Measurements from ENCODE around the gene SSBP1. TPM values are rescaled to one million over a fixed set of nuclear protein-coding genes. Genes with fewer than 3 reads are reported as not detected.

SSBP1 gene
- total RNA-seq, 2 experiments from 2014 or later: 108 to 116 TPM

DNA sequence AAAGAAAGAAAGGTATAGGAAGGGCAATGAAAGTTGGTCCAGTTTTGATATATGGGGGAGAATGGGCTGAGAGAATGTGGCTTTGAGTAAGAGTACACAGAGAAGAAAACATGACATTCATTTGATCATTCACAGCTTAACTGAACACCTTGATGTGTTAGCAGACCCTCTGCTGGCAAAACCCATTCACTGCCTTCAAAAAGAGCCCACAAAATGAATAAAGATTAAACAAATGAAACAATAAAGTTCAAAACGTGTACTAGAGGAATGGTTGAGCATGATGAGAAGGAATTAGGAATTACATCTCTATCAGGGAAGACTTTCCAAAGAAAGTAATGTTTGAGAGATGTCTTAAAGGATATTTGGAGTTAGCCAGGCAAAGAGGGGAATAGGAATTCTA is 27.9 kb upstream of the SSBP1 start:
- no peaks in the 10 kb centered on the region for H3K9me3 Mint-ChIP-seq
- H3K27ac Mint-ChIP-seq: no peak overlapping the region
- Histone ChIP-seq H3K27ac (ENCODE audit: low read depth in 1 of 2, low read length in 2 of 2) (no peak overlapping the region), H3K4me1 (ENCODE audit: insufficient read depth, low read length) (no peaks in the 10 kb centered on the region), H3K4me3 (ENCODE audit: low read length) (no peak overlapping the region), H3K9me3 (ENCODE audit: control insufficient read depth in 1 of 2, insufficient read depth in 1 of 2, low read length in 2 of 2) (no peaks in the 10 kb centered on the region), H3K36me3 (ENCODE audit: insufficient read depth, low read length) (no peaks in the 10 kb centered on the region), H3K27me3 (ENCODE audit: control insufficient read depth in 1 of 2, insufficient read depth in 2 of 2, low read length in 2 of 2) (no peaks in the 10 kb centered on the region)
- H3K4me1 Mint-ChIP-seq (ENCODE audit: low read depth): no peaks in the 10 kb centered on the region
- no peaks in the 10 kb centered on the region for H3K36me3 Mint-ChIP-seq (ENCODE audit: low read depth)
- CTCF ChIA-PET: interaction anchor here (1.0 to 2.1 kb wide), 4 partner anchors 10 to 56 kb away, joined by 3 to 9 read pairs (median 6); partner anchors contain the start of gene SSBP1
- POLR2A ChIA-PET: interaction anchor here (1.1 to 1.2 kb wide), 2 partner anchors 9 to 18 kb away, joined by 3 read pairs; no protein-coding TSS in a partner anchor
- intact Hi-C loops (cut with DNase I, micrococcal nuclease): no loop called here
- TF ChIP-seq, protein P1, sequence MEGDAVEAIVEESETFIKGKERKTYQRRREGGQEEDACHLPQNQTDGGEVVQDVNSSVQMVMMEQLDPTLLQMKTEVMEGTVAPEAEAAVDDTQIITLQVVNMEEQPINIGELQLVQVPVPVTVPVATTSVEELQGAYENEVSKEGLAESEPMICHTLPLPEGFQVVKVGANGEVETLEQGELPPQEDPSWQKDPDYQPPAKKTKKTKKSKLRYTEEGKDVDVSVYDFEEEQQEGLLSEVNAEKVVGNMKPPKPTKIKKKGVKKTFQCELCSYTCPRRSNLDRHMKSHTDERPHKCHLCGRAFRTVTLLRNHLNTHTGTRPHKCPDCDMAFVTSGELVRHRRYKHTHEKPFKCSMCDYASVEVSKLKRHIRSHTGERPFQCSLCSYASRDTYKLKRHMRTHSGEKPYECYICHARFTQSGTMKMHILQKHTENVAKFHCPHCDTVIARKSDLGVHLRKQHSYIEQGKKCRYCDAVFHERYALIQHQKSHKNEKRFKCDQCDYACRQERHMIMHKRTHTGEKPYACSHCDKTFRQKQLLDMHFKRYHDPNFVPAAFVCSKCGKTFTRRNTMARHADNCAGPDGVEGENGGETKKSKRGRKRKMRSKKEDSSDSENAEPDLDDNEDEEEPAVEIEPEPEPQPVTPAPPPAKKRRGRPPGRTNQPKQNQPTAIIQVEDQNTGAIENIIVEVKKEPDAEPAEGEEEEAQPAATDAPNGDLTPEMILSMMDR (IDR thresholded peaks at IDR 0.05): peak; percentile 25
- ATAC-seq (ENCODE audit: poor library complexity): no peak
- no peak overlapping the region for H3K4me3 Mint-ChIP-seq
- no peaks in the 10 kb centered on the region for H3K27me3 Mint-ChIP-seq
- DNase-seq: peak in 2 of 14 experiments; percentile 15 to 27

DNA sequence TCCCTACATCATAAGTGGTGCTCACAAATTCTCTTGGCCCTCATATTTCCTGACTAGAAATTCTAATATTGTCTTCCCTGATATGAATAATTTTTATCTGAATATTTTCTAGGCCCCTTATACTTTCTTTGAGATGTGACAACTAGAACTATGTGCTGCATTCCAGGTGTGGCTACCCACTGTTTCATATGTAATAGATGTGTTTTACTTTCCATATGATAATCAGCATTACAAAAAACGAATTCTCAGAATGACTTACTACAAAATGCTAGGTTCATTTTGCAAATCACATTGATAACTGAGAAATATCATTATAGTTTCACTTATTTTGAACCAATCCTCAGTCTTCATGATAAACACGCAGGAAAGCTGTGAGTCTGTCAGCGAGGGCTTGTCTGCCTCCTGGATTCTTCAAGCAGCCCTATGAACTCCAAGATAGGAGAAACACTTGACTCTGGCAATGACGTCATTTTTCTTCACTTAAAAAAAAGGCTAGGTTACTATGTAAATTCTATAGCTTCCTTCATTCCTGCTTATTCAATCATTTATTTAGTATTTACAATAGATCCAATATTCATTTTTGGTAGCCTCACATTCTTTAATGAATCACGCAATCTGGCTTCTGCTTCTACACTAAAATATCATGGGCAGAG is 25.4 kb upstream of the SSBP1 start:
- H3K9me3 ChIP-seq (ENCODE audit: control insufficient read depth in 1 of 2, insufficient read depth in 1 of 2, low read length in 2 of 2): no peaks in the 10 kb centered on the region
- H3K27me3 Mint-ChIP-seq: no peaks in the 10 kb centered on the region
- intact Hi-C loops (cut with DNase I, micrococcal nuclease): no loop called here
- DNase-seq (no peak), ATAC-seq (ENCODE audit: poor library complexity) (no peak)
- no peaks in the 10 kb centered on the region for H3K27me3 ChIP-seq (ENCODE audit: control insufficient read depth in 1 of 2, insufficient read depth in 2 of 2, low read length in 2 of 2)
- no peak overlapping the region for H3K27ac ChIP-seq (ENCODE audit: low read depth in 1 of 2, low read length in 2 of 2)
- TF ChIP-seq, protein P1 (IDR thresholded peaks at IDR 0.05): no peak
- no peaks in the 10 kb centered on the region for H3K9me3 Mint-ChIP-seq
- no peaks in the 10 kb centered on the region for H3K36me3 ChIP-seq (ENCODE audit: insufficient read depth, low read length)
- H3K4me1 ChIP-seq (ENCODE audit: insufficient read depth, low read length): no peaks in the 10 kb centered on the region
- H3K36me3 Mint-ChIP-seq (ENCODE audit: low read depth): peaks cover 4% of the 10 kb centered on the region
- H3K4me1 Mint-ChIP-seq (ENCODE audit: low read depth): no peaks in the 10 kb centered on the region
- H3K4me3 ChIP-seq (ENCODE audit: low read length): no peak overlapping the region
- no peak overlapping the region for H3K27ac Mint-ChIP-seq
- CTCF ChIA-PET: interaction anchor here (0.8 to 1.3 kb wide), 2 partner anchors 10 kb away, joined by 3 read pairs; partner anchors contain the start of gene DENND11
- H3K4me3 Mint-ChIP-seq: no peak overlapping the region
- POLR2A ChIA-PET: no interaction called here

GRCh38 chr7:141713890-141714289 is 24.3 kb upstream of the SSBP1 start:
- Mint-ChIP-seq H3K4me3 (no peak overlapping the region), H3K27ac (no peak overlapping the region), H3K9me3 (no peaks in the 10 kb centered on the region), H3K4me1 (ENCODE audit: low read depth) (no peaks in the 10 kb centered on the region), H3K36me3 (ENCODE audit: low read depth) (peaks cover 7% of the 10 kb centered on the region), H3K27me3 (no peaks in the 10 kb centered on the region)
- ATAC-seq (ENCODE audit: poor library complexity) (no peak), DNase-seq (no peak)
- intact Hi-C loops (cut with DNase I, micrococcal nuclease): no loop called here
- Histone ChIP-seq H3K4me3 (ENCODE audit: low read length) (no peak overlapping the region), H3K27me3 (ENCODE audit: control insufficient read depth in 1 of 2, insufficient read depth in 2 of 2, low read length in 2 of 2) (no peaks in the 10 kb centered on the region), H3K9me3 (ENCODE audit: control insufficient read depth in 1 of 2, insufficient read depth in 1 of 2, low read length in 2 of 2) (no peaks in the 10 kb centered on the region), H3K4me1 (ENCODE audit: insufficient read depth, low read length) (no peaks in the 10 kb centered on the region), H3K36me3 (ENCODE audit: insufficient read depth, low read length) (no peaks in the 10 kb centered on the region), H3K27ac (ENCODE audit: low read depth in 1 of 2, low read length in 2 of 2) (no peak overlapping the region)
- TF ChIP-seq, protein P1 (IDR thresholded peaks at IDR 0.05): no peak
- CTCF ChIA-PET: interaction anchor here (1.3 kb wide), 1 partner anchor 12 kb away, joined by 3 read pairs; the partner anchor contains the start of gene DENND11
- POLR2A ChIA-PET: no interaction called here
